ENCODE measurements around the gene TMEM273.

GRCh38 chr10:49114718-49115014 is 73.5 kb downstream of the TMEM273 start:
- no peak for TF ChIP-seq CTCF (IDR thresholded peaks at IDR 0.05 in 4 of 5, conservative IDR thresholded peaks at IDR 0.05 in 1 of 5)
- no peak for TF ChIP-seq POLR2A (IDR thresholded peaks at IDR 0.05)
